Measurements from ENCODE around the gene SMG6.
"Not testable (repeated sequence)": the region's sequence is repeated elsewhere in the genome, so short reads cannot be mapped to it uniquely, and the experiment has no call there.

The SMG6 gene

DNA sequence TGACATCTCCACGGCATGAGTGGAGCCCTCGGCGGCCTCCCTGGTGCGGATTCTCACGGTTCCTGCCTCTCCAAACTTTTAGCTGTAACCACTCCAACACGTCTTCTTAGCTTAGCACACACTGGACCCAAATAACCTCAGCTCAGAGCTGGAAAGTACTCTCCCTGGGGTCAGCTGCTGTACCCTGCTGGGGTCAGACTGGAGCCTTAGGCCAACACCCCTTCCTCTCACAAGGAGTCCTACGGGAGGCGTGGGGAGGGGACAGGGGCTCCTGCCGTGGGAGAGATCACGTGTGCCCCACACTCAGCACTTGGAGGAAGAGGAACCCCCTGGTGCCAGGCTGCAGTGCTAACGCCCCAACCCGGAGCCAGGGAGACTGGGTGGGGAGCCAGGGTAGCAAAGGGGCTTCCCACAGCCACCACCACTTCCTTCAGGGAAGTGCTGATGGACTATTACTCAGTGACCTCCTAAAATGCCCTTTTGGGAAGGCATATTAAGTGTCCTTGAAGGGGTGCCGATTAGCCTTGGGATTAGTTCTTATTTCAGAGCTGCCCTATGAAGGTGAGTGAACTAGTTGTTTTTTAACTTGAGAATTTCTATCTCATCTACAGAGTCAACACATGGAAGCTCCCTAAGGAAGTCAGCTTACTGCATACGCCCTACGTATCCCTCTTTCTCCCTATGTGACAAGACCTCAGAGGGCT lies 124.6 kb downstream of the SMG6 start:
- no peak for DNase-seq (ENCODE audit: low spot score)

DNA sequence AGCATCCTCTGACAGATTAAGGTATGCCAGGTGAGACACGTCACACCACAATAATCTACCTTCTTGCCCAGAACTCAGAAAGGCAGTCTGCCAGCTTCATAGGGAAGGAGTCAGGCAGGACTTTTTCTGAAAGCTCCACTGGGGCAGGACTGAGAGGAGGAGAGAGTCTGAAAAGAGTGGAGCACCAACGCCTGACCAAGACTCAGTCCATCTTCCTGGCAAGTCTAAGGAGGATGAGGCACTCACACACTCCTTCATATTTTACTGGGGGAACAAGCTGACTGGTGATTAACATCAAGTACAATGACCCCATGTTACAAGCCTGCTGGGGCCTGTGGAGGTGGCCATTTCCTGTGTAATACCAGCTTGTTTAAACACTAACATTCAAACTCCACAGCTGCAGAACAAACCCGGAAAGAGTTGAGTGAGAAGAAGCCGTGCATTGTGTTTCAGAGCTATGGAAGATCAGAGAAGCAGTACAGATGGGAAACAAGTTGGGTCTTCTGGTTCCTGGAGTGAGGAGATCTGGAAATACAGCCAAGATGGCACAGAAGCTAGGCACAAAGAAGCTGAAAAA lies 126.3 kb downstream of the SMG6 start:
- no peak for DNase-seq (ENCODE audit: low spot score)

DNA sequence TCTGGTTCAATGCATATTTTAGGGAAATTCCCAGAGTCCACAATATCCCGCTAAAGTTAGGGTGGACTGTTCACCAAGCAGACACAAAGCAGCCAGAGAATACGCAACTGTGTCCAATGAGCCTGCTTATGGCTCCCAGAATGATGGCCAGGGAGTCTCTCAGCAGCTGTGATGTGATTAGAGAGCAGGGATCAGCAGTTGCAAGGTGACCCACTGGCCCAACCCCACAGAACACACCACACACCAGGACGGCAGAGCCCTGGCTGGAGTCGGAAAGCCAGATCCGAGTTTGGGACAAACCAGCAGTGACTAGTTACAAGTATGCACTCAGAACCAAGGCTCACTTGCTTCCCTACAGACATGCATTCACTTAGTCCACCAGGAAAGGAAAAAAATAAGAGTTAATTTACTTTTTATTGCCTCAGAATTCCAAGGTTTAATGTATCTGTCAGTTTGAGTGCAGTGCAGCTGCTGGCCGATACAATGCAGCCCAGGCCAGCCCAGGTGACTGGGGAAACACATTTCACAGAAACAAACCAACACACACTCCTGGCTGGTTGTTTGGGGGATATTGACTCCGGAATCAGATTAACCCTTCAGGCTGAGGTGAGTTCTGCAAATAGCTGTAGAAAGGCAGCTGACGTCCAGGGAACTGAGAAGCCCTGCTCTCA lies 127.0 kb downstream of the SMG6 start:
- DNase-seq (ENCODE audit: low spot score), result no peak

DNA sequence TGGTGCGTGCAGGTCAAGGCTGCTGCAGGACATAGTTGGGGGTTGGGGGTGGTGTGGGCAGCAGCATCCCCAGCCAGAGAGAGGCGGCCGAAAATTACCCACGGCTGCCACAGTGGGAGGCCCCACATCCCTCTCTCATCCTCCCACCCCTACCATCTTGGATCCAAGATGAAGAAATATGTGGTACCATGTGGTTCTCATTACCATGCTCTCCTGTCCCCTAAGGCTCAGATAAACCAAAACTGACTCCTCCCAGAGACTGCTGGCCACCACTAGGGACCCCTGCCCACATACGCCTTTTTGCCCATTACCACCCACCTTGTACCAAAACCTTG lies 128.3 kb downstream of the SMG6 start:
- DNase-seq (ENCODE audit: low spot score), result no peak

DNA sequence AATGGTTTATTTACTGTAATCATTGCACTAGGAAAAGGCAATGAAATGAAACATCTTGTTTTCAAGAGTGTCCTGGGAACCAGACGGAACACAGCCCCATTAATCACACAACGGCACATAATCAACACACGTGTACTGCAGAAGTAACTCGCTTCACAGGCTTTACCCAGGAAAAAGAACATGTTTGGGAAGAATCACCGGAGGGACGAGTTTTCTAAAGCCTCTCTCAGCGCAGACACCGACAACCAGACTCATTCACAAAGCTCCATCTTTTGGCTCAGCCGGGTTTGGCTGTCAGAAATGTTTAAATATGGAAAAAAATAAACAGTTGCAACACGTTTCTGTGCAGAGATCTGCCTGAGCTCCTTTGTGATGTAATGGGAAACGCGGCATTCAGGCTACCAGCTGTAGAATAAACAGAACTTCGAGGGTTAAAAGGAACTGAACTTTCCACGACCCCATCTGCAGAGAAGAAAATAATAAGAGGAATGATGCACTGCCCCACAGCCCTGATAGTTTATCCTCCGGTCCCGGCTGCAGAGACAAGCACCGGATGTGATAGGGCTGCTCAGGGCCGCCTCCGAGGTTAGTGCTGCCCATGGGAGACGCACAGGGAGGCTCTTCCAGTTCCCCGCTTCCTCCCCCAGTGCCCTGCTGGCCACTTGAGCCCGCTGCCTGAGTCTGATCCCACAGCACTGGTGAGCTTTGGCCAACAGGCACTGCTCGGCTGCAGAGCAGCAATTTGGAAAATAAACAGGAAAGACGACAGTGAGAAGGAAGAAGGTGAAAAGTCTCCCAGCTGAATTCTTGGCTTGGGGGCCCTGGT lies 128.9 kb downstream of the SMG6 start:
- DNase-seq (ENCODE audit: low spot score), result no peak

DNA sequence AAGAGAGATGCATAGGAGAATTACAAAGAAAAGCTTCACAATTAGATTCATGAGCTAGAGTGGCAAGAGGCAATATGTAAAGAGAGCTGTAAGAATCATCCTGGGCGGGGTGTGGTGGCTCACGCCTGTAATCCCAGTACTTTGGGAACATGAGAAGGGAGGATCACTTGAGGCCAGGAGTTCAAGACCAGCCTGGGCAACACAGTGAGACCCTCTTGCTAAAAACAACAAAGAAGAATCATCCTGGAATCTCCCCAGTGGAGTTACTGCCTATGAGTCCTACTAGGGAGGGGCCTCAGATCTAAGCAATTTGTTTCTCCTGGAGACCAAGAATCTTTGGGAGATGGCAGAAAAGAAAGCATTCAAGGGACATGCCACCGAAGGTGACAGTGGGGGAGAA lies 129.6 kb downstream of the SMG6 start:
- DNase-seq (ENCODE audit: low spot score), result no peak

DNA sequence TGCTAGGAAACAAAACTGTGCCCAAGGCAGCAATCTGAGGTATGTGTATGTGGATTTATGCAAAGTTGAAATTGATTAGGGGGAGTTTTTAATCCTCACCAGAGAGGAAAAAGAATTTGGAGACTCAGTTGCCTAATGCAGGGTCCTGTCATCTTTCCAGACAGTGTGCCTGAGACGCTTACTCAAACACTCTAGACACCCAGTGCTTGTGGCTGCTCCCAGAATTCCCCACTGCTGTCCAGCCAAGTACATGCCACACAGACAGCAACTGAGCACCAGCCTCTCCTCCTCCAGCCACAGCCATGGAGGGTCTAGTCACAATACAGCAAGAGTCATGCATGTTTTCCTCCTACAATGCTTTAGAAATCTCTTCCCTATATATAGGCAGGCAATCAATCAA lies 130.6 kb downstream of the SMG6 start:
- no peak for DNase-seq (ENCODE audit: low spot score)

DNA sequence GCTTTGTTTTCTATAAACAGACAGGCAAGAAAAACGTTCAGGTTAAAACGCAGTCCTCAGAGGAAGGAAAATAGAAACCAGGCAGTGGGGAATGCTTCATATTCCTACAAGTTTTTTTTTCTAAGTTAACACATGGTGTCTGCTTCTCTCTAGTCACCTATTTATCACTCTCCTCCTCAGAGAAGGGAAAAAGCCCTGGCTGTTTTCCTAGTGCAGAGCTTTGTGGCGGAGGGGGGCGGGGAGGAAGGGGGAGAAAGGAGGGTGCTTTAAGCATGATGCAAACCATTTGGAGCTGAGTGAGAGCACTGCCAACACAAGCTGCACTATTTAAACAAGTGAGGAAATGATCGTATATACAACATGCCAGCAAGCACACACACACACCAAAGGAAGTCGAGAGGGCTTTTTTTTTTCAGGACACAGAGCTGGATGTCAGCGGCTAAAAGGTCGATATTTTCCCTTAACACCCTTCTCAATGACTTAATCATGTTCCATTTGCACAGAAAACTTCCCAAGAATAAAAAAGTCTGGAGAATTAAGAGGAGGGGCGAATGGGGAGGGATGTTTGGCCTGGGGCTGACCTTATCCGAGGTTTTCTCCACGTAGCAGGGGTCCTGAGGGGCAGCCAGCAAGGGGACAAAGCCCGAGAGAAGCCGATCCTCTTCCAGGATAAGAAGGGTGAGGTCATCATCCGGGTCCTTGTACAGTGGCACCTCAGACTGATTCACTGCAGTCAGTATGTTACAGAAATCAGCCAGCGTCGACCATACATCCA lies 131.3 kb downstream of the SMG6 start:
- DNase-seq (ENCODE audit: low spot score), result no peak

DNA sequence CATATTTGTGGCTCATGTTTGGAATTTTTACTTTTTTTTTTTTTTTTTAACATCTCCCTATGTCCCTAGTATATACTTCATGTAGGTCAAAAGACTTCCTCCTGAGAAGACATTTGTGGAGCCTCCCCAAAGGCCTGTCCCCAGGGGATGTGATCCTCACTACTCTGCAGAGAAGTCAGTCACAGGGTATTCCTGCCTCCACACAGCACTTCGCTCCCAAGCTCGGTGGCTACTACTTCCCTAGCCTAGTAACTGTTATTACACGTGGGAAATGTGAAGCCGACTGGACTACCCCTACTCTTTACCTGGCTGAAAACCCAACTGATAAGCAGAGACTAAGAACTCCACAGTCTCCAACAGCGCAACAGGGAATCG lies 131.9 kb downstream of the SMG6 start:
- DNase-seq (ENCODE audit: low spot score), result no peak

DNA sequence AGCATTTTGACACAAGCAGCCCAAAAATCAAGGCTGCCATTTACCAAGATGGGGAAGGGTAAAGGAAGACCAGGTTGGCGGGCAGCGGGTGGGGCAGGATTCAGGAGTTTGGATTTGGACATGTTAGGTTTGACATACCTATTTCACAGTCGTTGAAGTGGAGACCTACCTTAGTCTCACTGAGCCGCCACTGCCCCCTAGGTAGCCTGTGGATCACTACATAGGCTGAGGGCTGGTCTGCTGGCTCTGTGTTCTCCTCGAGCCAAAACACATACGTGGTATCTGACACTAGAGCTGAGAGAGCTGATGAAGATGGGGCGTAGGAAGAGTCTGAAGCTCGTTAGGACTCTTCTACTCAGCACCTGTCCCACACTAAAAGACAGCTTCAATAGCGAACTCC lies 133.6 kb downstream of the SMG6 start:
- DNase-seq (ENCODE audit: low spot score), result peak; percentile 18

DNA sequence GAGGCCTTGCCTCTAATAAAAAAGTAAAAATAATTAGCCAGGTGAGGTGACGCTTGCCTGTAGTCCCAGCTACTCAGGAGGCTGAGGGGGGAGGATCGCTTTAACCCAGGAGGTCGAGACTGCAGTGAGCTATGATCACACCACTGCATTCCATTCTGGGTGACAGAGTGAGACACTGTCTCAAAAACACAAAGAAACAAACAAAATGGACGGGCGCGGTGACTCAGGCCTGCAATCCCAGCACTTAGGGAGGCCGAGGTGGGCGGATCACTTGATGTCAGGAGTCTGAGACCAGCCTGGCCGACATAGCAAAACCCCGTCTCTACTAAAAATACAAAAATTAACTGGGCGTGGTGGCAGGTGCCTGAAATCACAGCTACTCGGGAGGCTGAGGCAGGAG lies 137.9 kb downstream of the SMG6 start:
- DNase-seq (ENCODE audit: low spot score), result not testable (repeated sequence)

DNA sequence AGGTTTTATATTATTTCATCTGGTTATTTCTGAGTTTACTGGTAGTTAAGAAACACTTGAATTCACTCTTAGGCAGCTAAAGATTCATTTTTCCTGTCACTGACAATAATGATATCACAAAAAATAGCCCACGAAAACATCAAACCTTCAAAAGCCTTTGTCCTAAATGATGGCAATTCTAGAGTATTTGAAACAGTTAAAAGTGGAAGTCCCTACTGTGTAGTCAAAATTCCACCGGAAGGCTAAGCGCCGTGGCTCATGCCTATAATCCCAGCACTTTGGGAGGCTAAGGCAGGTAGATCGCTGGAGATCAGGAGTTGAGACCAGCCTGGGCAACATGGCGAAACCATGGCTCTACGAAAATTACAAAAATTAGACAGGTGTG lies 145.2 kb downstream of the SMG6 start:
- no peak for DNase-seq (ENCODE audit: low spot score)

DNA sequence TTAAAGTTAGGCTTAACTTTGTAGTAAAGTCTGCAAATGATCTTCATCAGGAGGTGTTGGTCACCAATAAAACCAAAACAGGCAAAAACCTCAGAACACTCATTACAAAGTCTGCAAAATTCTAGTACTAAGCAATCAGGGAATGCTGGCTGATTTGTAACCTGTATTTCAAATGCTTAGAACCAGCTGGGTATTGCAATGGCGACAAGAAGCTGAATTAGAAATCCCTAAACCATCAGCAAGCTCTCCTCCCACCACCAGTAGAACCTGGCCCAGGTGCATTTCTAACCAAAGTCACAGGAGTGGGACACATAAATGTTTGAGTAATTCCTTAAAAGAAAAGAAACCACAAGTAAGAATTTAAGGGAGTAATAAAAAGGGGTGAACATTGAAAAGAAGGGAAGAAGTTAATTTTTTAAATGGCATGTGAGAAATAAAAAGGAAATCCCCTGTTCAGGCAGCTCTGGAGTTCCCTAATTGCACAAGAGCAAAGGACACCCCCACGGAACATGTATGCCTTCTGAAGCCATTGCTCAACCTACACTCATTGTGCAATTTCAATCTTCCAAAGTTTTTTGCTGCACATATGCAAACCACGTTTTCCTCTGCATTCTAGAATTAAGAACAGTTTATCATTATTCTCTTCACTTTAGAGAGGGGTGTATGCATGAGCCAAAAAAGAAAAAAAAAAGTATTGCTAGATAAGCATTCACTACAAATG lies 145.8 kb downstream of the SMG6 start:
- no peak for DNase-seq (ENCODE audit: low spot score)

DNA sequence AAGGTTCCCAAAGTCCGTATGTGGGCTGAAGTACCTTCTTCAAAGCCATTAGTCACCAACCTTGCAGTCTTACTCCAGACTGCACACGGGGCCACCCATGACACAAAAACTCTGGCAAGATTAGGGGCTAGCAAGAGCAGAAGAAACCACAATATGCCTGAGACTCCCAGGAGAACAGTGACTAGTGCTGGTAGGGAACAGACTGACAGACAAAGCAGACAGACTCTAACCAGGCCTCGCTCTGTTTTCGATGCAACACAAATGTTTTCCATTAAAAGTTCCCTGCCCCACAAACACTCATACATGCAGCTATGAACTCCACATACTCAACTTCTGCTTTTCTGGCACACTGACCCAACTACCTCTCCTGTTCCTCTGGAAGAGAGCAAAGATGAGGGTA lies 146.5 kb downstream of the SMG6 start:
- no peak for DNase-seq (ENCODE audit: low spot score)

DNA sequence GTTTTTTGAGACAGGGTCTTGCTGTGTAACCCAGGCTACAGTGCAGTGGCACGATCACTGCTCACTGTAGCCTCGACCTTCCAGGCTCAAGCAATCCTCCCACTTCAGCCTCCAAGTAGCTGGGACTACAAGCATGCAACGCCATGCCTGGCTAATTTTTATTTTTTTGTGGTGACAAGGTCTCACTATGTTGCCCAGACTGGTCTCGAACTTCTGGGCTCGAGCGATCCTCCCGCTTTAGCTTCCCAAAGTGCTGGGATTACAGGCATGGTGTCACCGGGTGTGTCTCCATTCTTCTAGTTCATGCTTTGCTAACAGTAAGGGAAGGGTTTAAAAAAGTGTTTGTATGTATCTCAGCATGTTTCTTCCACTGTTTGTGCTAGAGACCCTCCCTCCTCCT lies 146.9 kb downstream of the SMG6 start:
- DNase-seq (ENCODE audit: low spot score), result no peak

DNA sequence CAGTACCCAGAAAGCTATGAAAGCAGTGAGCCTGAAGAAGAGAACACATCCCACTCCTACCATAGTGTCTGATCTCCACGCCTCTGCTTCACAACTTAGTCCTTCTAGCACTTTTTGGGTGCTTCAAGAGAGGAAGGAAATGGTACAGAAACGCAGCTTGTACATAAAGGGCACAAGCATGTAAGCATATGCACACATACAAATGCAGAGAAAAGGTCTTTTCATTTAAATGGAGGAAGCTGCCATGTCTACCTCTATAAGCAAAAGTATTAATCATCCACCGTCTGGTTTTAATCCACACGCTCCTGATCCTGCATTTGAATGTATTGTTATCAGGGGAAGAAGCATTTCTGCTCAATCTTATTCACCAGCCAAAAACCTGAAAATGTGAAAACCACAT lies 148.0 kb downstream of the SMG6 start:
- no peak for DNase-seq (ENCODE audit: low spot score)

DNA sequence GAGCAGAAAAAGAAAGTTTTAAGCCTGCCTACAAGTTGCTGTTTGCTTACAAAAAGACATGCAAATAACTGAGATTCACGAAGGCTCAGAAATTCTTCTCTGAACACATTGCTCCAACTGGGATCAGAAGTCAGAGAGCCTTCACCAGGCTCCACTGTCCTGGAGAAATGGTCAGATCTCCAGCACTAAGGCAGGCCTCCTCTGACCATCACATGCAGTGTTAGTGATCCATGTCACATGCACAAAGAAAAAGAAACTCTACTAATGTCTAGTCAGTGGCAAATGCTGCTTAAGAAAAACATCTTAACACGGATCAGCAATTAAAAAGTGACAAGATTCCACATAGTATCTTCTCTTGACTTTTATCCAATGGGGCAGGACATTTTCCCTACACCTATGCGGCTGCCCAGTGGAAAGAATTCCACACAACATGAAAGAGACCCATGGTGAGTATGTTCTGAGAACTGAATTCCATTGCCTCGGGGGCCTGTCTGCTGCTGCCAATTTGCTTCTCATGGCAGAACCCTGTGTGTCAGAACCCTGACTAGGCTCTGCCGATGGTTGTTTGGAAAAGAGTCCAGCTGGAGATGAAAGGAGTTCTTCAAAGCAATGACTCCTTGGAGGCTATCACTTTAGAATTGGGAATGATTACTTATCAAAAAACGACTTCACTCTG lies 152.1 kb downstream of the SMG6 start:
- DNase-seq (ENCODE audit: low spot score), result no peak

DNA sequence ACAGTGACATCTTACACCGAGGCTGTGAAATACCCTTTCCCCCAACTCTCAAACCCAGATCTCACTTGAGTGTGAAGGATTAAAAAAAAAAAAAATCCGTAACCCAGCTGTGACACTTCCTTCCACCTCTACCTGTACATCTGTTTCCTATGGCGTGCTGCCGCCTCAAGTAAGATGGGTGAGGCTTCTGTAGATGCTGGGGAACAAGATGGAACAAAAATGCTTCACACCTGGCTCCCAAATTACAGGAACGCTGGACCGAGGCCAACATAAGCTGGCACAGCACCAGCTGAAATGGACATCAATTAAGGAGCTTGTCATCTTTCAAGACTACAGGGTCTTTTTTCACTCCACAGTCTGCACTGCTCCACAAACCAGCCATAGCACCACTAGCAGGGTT lies 152.8 kb downstream of the SMG6 start:
- DNase-seq (ENCODE audit: low spot score), result no peak

DNA sequence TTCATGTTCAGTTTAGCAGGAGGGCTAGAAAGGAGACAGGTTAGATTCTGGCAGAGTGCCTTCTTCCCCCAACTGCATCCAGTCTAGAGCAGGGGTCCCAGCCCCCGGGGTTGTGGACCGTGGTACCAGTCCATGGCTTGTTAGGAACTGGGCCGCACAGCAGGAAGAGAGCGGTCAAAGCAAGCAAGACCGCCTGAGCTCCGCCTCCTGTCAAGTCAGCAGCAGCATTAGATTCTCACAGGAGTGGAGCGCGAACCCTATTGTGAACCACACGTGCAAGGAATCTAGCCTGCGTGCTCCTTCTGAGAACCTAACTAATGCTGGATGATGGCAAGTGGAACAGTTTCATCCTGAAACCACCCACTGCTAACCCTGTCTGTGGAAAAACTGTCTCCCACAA lies 153.7 kb downstream of the SMG6 start:
- DNase-seq (ENCODE audit: low spot score), result no peak

DNA sequence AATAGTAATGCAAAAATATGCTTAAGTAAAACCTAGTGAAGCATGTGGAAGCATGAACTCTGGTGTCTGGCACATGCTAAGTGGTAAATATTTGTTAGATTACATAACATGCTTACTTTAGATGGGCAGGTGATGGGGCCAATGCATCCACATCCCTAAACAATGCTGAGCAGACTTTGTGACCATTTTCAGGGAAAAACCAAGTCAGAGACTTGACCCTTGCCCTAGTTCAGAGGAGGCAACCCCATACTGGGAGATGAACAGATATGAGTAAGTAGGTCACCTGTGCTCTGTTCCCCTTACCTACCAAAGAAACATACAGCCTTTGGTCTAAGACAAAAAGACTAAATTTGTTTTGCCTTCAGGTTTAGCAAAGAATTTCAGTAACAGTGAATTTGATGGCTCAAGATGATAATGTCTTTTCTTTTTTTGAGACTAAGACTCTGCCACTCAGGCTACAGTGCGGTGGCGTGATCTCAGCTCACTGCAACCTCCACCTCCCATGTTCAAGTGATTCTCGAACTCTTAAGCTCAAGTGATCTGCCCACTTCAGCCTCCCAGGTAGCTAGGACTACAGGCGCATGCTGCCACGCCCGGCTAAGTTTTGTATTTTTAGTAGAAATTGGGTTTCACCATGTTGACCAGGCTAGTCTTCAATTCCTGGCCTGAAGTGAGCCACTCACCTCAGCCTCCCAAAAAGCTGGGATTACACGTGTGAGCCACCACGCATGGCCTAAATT lies 157.3 kb downstream of the SMG6 start:
- DNase-seq (ENCODE audit: low spot score), result no peak
